GM18520 (cell line): ENCODE measurements around the gene FOSL2.

Experiments
- ATAC-seq: cut with Tn5 transposase; IDR thresholded peaks from one replicate; pipeline ENCODE4 v1.9.1; 2021; ENCODE audit not compliant: unreplicated experiment

The FOSL2 gene

GRCh38 chr2:28429636-28430376 is 37.1 kb downstream of the FOSL2 start:
- ATAC-seq: no peak

DNA sequence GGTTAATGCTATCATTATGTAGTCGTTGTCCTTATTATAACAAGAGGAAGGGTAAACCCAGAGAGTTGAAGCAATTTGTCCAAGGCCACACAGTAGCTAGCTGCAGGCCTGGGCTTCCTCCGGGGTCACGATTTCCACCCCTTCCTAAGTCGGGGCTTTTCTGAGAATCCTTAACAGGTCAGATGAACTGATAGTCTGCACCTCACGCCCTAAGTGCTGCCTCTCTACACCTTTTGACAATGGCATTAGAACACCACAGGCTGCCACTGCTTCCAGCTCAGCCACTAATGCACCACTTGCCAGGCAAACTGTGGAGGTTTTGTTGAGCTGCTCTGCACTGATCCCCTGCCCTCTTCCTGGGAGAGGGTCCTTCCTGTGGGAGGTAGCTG is 37.7 kb downstream of the FOSL2 start:
- no peak for ATAC-seq

- no peak for ATAC-seq
Observed at GRCh38 chr2:28430788-28431418, 38.2 kb downstream of the FOSL2 start.

DNA sequence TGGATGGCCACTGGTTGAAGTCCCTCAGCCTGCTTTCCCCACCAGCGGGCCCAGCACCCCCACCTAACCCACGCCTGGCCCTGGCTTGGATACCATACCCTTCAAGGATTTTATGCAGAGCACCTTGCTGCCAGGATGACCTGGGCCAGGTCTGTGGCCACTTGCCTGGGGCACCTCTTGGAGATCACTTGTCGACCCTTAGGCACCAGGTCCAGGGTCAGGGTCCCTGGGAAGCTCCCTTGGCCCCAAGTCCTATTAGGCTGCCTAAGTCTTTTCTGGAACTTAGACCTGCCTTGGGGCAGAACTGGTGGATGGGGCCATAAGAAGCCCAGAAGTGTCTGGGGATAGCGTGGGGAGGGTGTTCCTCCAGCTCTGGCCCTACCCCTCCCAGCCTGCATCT is 39.1 kb downstream of the FOSL2 start:
- no peak for ATAC-seq

DNA sequence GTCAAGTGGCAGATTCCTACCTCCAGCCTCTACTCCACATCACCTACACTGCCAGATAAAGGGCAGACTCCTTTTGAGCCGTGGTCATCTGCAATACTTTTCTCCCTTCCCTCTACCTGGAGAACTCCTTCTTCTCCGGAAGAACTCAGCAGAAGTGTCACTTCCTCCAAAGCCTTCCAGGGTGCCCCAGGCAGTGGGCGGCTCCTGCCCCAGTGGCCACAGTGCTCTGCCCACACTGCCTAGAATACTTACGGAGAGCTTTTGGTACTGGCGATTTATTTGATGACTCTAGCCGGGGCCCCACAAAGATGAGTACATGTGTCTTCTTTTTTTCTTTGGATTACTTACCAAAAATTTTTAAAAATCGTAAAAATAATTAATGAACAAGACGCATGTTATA is 39.7 kb downstream of the FOSL2 start:
- no peak for ATAC-seq

GRCh38 chr2:28433215-28433614 is 40.6 kb downstream of the FOSL2 start:
- ATAC-seq: no peak

- no peak for ATAC-seq
Observed at GRCh38 chr2:28433935-28434599, 41.4 kb downstream of the FOSL2 start.

DNA sequence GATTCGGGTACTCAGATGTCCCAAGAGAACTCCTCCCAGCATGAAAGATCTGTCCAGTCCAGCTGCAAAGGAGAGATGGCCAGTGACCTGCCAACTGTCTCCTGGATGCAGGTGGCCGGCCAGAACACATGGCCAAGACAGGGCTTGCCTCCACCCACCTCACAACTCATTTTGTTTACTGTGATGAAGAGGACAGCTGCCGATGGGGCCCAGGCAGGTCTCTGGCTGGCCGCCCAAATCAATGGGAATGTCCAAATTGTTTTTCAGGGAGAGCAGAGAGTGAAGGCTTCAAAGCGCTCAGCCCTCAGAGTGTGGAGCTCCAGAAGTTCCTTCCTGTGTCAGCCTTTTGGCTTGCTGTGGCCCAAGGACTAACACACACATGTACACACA is 41.9 kb downstream of the FOSL2 start:
- no peak for ATAC-seq

GRCh38 chr2:28435241-28435640 is 42.6 kb downstream of the FOSL2 start:
- ATAC-seq: no peak

GRCh38 chr2:28435814-28436351 is 43.2 kb downstream of the FOSL2 start:
- ATAC-seq: no peak

- ATAC-seq: no peak
Observed at GRCh38 chr2:28436525-28437051, 43.9 kb downstream of the FOSL2 start.

DNA sequence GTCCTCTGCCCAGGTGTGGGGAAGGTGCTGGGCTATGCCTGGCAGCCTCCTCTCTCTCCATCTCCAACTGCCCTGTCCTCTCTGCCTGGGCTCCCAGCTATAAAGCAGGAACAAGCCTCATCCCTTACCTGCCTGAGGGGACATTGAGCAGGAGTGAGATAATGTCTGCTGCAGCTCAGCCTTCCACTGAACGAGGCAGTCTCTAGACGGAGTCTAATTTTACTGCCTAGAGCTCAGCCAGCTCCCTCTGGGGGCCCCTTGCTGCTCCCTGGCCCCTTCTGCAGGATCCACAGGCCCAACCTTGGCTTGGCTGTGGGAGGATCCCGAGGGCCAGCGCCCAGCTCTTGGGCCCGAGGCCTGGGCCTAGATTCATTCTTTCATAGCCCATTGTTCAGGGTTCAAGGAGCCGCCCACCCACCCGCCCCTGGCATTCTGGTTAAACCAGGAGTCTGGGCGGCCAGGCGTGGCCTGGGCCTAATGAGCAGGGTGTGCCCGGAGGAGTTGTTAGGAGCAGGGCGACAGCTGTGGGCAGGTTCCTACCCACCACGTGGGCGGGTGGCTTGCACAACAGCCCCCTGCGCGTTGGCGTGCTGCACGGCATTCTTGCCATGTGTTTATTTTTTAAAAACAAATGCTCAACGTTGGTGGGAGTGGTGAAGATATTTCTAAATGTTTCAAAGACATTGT is 44.6 kb downstream of the FOSL2 start:
- no peak for ATAC-seq

GRCh38 chr2:28437918-28438317 is 45.3 kb downstream of the FOSL2 start:
- ATAC-seq: no peak

- no peak for ATAC-seq
Observed at GRCh38 chr2:28438532-28439063, 45.9 kb downstream of the FOSL2 start.

GRCh38 chr2:28439127-28439526 is 46.5 kb downstream of the FOSL2 start:
- no peak for ATAC-seq

GRCh38 chr2:28439763-28440162 is 47.1 kb downstream of the FOSL2 start:
- ATAC-seq: no peak

- no peak for ATAC-seq
Observed at GRCh38 chr2:28442328-28442727, 49.7 kb downstream of the FOSL2 start.

- no peak for ATAC-seq
Observed at GRCh38 chr2:28444956-28445355, 52.3 kb downstream of the FOSL2 start.

GRCh38 chr2:28445448-28446258 is 53.0 kb downstream of the FOSL2 start:
- ATAC-seq: no peak

DNA sequence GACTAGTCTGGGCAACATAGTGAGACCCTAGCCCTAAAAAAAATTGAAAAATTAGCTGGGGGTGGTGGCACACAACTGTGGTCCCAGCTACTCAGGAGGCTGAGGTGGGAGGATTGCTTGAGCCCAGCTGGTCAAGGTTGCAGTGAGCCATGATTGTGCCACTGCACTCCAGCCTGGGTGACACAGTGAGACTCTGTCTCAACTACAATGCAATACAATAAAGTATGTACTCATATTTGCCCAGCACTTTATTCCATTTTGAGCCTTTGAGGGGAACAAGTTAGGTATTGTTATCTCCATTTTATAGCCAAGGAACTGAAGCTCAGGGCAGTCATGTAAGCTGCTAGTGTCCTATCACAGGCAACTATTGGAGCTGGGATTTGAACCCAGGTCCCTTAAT is 53.9 kb downstream of the FOSL2 start:
- no peak for ATAC-seq
